GM12878 (cell line): ENCODE results near the gene AURKAIP1. TPM values are rescaled to one million over a fixed set of nuclear protein-coding genes. Genes with fewer than 3 reads are reported as not detected.

Experiments used
- ATAC-seq: fragments of 200-7000 bp; cut with Tn5 transposase; 3 replicates; pipeline ENCODE4 v1.9.1; 2020; ENCODE audit warnings: mild to moderate bottlenecking, moderate library complexity
- BruUV-seq: library from RNA; stranded (reverse); fragments of 400-500 nt; replicated peaks from 2 replicates; lab custom pipeline; 2021; lab: Mats Ljungman, UMichigan
- CTCF ChIA-PET: fragments of 300-600 bp; sonication (Branson Sonifier 250); formaldehyde crosslinking; extraction: SDS; loops from one replicate; lab custom pipeline; 2021; ENCODE audit warnings: inconsistent platforms; lab: Yijun Ruan, JAX
- POLR2A ChIA-PET: fragments of 350-600 bp; formaldehyde crosslinking; extraction: SDS; loops from one replicate; lab custom pipeline; 2021; ENCODE audit warnings: inconsistent platforms; lab: Charles Lee
- RAD21 ChIA-PET: fragments of 300-600 bp; sonication (Branson Sonifier 250); formaldehyde crosslinking; loops from one replicate; lab custom pipeline; 2023; ENCODE audit warnings: antibody characterized with exemption; ENCODE audit not compliant: unreplicated experiment; lab: Charles Lee
- SMC1A ChIA-PET: fragments of 300-600 bp; sonication (Branson Sonifier 250); formaldehyde crosslinking; loops from one replicate; lab custom pipeline; 2023; ENCODE audit not compliant: unreplicated experiment, uncharacterized antibody; lab: Charles Lee
- DNase-seq: peaks from one replicate; pipeline ENCODE4 v3.0.0-alpha.2; 2011; ENCODE audit warnings: low read depth, low spot score
- FAIRE-seq: peaks from 3 replicates; lab custom pipeline; 2011; peaks lifted over from hg19 to GRCh38; lab: Jason Lieb, UNC
- H2AFZ ChIP-seq: 2 replicates; pipeline ENCODE4 v1.6.0; 2011; ENCODE audit warnings: low read depth, low read length, control low read depth; ENCODE audit not compliant: control insufficient read depth
- H3K27ac ChIP-seq: 2 replicates; pipeline ENCODE4 v1.5.1; 2011; ENCODE audit warnings: control low read depth; ENCODE audit not compliant: control insufficient read depth, insufficient read depth
- H3K27me3 ChIP-seq, 2 experiments: replicated peaks in 1 of 2; 2 replicates each; pipeline versions ENCODE4 v1.6.0 to v1.6.1; 2011; ENCODE audit warnings: low read length in 1 of 2; ENCODE audit not compliant: control insufficient read depth in 2 of 2, insufficient read depth in 2 of 2
- H3K36me3 ChIP-seq, 2 experiments: 2 replicates each; pipeline ENCODE4 v1.5.1; 2011; ENCODE audit warnings: low read length in 1 of 2; ENCODE audit not compliant: control insufficient read depth in 2 of 2, insufficient read depth in 2 of 2
- H3K4me1 ChIP-seq: 2 replicates; pipeline ENCODE4 v1.6.1; 2011; ENCODE audit warnings: mild to moderate bottlenecking, low read length, moderate library complexity, mixed read lengths; ENCODE audit not compliant: control insufficient read depth, insufficient read depth
- H3K4me2 ChIP-seq: 2 replicates; pipeline ENCODE4 v1.6.0; 2011; ENCODE audit warnings: control low read depth; ENCODE audit not compliant: control insufficient read depth, insufficient read depth
- H3K4me3 ChIP-seq: fragments of 200-600 bp; sonication (generic); 2 replicates; pipeline ENCODE4 v1.5.1; 2016
- H3K79me2 ChIP-seq: 2 replicates; pipeline ENCODE4 v1.6.0; 2011; ENCODE audit warnings: low read length; ENCODE audit not compliant: control insufficient read depth, insufficient read depth
- H3K9ac ChIP-seq: 2 replicates; pipeline ENCODE4 v1.8.0; 2011; ENCODE audit warnings: low read length, control low read depth, mixed read lengths; ENCODE audit not compliant: control insufficient read depth, insufficient read depth
- H3K9me3 ChIP-seq: replicated peaks from 3 replicates; pipeline ENCODE4 v1.5.1; 2011; ENCODE audit warnings: mild to moderate bottlenecking, low read length; ENCODE audit not compliant: control insufficient read depth, insufficient read depth
- H4K20me1 ChIP-seq: 2 replicates; pipeline ENCODE4 v1.6.0; 2011; ENCODE audit not compliant: control insufficient read depth, insufficient read depth
- BCL11A ChIP-seq: IDR thresholded peaks from 2 replicates; pipeline ENCODE4 v1.6.1; 2011; ENCODE audit warnings: low read depth, low read length
- BMI1 ChIP-seq: fragments of 450-650 bp; IDR thresholded peaks from 2 replicates; pipeline ENCODE4 v1.6.1; 2016; ENCODE audit warnings: mild to moderate bottlenecking, moderate library complexity, borderline replicate concordance
- CHD1 ChIP-seq: IDR thresholded peaks from 2 replicates; pipeline ENCODE4 v1.6.1; 2012; ENCODE audit warnings: low read depth, low read length, improper control_type of control experiment
- EED ChIP-seq: sonication (generic); IDR thresholded peaks from 2 replicates; pipeline ENCODE4 v1.6.1; 2016; ENCODE audit warnings: antibody characterized with exemption, low read depth
- EGR1 ChIP-seq, 2 experiments: IDR thresholded peaks; 1 replicate in 1 of 2; 2 replicates in 1 of 2; pipeline ENCODE4 v1.6.1; 2011 to 2012; ENCODE audit warnings: low read depth in 2 of 2, low read length in 2 of 2, borderline replicate concordance in 1 of 2, mild to moderate bottlenecking in 1 of 2, moderate library complexity in 1 of 2
- ETV6 ChIP-seq, 2 experiments: fragments of 450-650 bp in 1 of 2; IDR thresholded peaks in 1 of 2; conservative IDR thresholded peaks in 1 of 2; 2 replicates each; pipeline ENCODE4 v1.6.1; 2014; ENCODE audit warnings: antibody characterized with exemption in 1 of 2, borderline replicate concordance in 1 of 2, low read depth in 1 of 2, mild to moderate bottlenecking in 1 of 2, moderate library complexity in 1 of 2
- HDAC6 ChIP-seq: fragments of 200-600 bp; sonication (generic); IDR thresholded peaks from one replicate; pipeline ENCODE4 v1.8.0; 2017; ENCODE audit warnings: antibody characterized with exemption; ENCODE audit not compliant: unreplicated experiment
- MEF2A ChIP-seq: IDR thresholded peaks from 2 replicates; pipeline ENCODE4 v1.6.1; 2011; ENCODE audit warnings: low read depth, mild to moderate bottlenecking, low read length, moderate library complexity; ENCODE audit not compliant: insufficient read depth
- NFXL1 ChIP-seq: fragments of 450-650 bp; IDR thresholded peaks from 2 replicates; pipeline ENCODE4 v1.6.1; 2017; ENCODE audit warnings: antibody characterized with exemption, mild to moderate bottlenecking, borderline replicate concordance
- RCOR1 ChIP-seq: conservative IDR thresholded peaks from 2 replicates; pipeline ENCODE4 v1.6.1; 2012; ENCODE audit warnings: low read depth, low read length, improper control_type of control experiment
- RUNX3 ChIP-seq: IDR thresholded peaks from 2 replicates; pipeline ENCODE4 v1.6.1; 2012; ENCODE audit warnings: low read length, inconsistent platforms
- TBL1XR1 ChIP-seq: IDR thresholded peaks from 2 replicates; pipeline ENCODE4 v1.6.1; 2012; ENCODE audit warnings: low read depth, low read length, improper control_type of control experiment
- WRNIP1 ChIP-seq: IDR thresholded peaks from 2 replicates; pipeline ENCODE4 v1.6.1; 2011; ENCODE audit warnings: low read depth, low read length, improper control_type of control experiment, borderline replicate concordance
- ZNF687 ChIP-seq: fragments of 450-650 bp; IDR thresholded peaks from 2 replicates; pipeline ENCODE4 v1.6.1; 2017; ENCODE audit warnings: mild to moderate bottlenecking, moderate library complexity
- WGBS: methylation state at CpG from one replicate; pipeline ENCODE4 v1.1.6; 2016; ENCODE audit warnings: low lambda C conversion rate; ENCODE audit not compliant: insufficient replicate concordance, insufficient coverage; ENCODE audit errors: missing lambda C conversion rate; 5-methylcytosine and 5-hydroxymethylcytosine counted together
- in situ Hi-C: fragments of 300-500 bp; cut with MboI; formaldehyde crosslinking; loops from 9 replicates; pipeline ENCODE4 v1.14.3; 2018; ENCODE audit warnings: mixed read lengths
- intact Hi-C: fragments of 100-400 bp; cut with micrococcal nuclease; formaldehyde crosslinking; loops from one replicate; pipeline ENCODE4 v1.14.2; 2022; ENCODE audit not compliant: unreplicated experiment
- polyA plus RNA-seq, 11 experiments: library from polyadenylated mRNA; depleted of rRNA in 4 of 11; unstranded in 6 of 11; stranded (reverse) in 5 of 11; fragments of >200 nt; fragmentation: Nextera tagmentation in 4 of 11; fragmentation: Illumina TruSeq in 1 of 11; extraction: Ambion mirVana in 4 of 11; extraction: Trizol in 1 of 11; gene quantifications; 1 replicate in 1 of 11; 2 replicates in 10 of 11; pipeline versions ENCODE4 v1.2.1 to v1.2.3, GENCODE V29; 2011 to 2016; ENCODE audit warnings: inconsistent platforms in 2 of 11, missing spikeins in 2 of 11, low read depth in 1 of 11
- total RNA-seq, 4 experiments: library from RNA; depleted of rRNA in 3 of 4; stranded (reverse); fragments of >200 nt in 3 of 4; fragmentation: Illumina TruSeq in 1 of 4; extraction: Trizol in 1 of 4; gene quantifications; 2 replicates each; pipeline versions ENCODE4 v1.2.1 to v1.2.3, GENCODE V29; 2013 to 2021
- TF ChIP-seq, protein P1 (sequence below): IDR thresholded peaks from 2 replicates; pipeline ENCODE4 v1.6.1; 2012; ENCODE audit warnings: improper control_type of control experiment, low read depth, low read length; ENCODE audit not compliant: insufficient replicate concordance

AURKAIP1 gene
- total and polyA plus RNA-seq, 10 of the 15 experiments (the other 5 are each of a cell fraction or from before 2014, with no cell fraction given) = 6.5 to 366 (median 120) TPM

DNA sequence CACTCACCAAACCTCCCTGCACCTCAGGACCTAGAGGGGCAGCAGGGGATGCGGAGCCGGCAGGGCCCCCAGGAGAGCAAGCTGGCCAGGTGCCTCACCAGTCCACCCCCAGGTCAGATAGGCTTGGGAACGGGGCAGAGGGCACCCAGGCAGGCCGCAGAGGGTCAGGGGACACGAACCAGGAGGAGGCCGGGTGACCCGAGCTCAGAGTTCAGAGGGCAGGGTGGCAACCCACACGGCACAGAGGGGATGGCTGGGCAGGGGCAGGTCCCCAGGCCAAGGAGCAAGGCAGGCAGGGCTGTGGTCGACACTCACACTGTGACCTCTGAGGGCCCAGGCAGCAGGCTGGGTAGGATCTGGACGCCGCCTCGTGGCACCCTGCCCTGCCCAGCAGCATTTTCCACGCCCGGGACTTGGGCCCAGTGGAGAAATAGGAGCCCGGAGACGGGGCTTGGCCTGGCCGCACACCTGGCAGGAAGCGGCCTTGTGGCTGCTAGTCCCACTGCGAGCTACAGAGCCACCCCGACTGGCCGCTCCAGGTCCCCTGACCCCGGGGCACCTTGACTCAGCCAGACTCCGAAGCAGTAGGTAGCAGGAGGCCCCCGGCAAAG lies 31.1 kb downstream of the AURKAIP1 start:
- H3K27ac ChIP-seq = no peak overlapping the region
- BruUV-seq = no TSS peak
- H2AFZ ChIP-seq = no peak overlapping the region
- FAIRE-seq (no peak), ATAC-seq (no peak)
- CTCF ChIA-PET = no interaction called here
- POLR2A ChIA-PET = interaction anchor here (0.5 to 0.6 kb wide), 2 partner anchors 50 to 536 kb away, joined by 4 read pairs; no protein-coding TSS in a partner anchor
- H3K4me1 ChIP-seq = peaks cover 6% of the 10 kb centered on the region; the same call in 1 of the 2 replicates
- no peaks in the 10 kb centered on the region for H4K20me1 ChIP-seq
- H3K4me3 ChIP-seq = no peak overlapping the region
- H3K36me3 ChIP-seq = peaks cover 0 to 3% of the 10 kb centered on the region in 2 experiments
- H3K4me2 ChIP-seq = no peak overlapping the region
- TF ChIP-seq CHD1 = no peak
- TF ChIP-seq HDAC6 = no peak
- no peak for TF ChIP-seq EED
- no peak for TF ChIP-seq BMI1
- TF ChIP-seq BCL11A = no peak
- TF ChIP-seq WRNIP1 = no peak
- TF ChIP-seq RUNX3 = no peak
- no peak for TF ChIP-seq ZNF687
- no peak for TF ChIP-seq ETV6 (conservative IDR thresholded peaks at IDR 0.05 in 1 of 2, IDR thresholded peaks at IDR 0.05 in 1 of 2; ENCODE audit: borderline replicate concordance in 1 of 2, low read depth in 1 of 2)
- no peak for TF ChIP-seq TBL1XR1
- no peak for TF ChIP-seq NFXL1
- TF ChIP-seq, protein P1, sequence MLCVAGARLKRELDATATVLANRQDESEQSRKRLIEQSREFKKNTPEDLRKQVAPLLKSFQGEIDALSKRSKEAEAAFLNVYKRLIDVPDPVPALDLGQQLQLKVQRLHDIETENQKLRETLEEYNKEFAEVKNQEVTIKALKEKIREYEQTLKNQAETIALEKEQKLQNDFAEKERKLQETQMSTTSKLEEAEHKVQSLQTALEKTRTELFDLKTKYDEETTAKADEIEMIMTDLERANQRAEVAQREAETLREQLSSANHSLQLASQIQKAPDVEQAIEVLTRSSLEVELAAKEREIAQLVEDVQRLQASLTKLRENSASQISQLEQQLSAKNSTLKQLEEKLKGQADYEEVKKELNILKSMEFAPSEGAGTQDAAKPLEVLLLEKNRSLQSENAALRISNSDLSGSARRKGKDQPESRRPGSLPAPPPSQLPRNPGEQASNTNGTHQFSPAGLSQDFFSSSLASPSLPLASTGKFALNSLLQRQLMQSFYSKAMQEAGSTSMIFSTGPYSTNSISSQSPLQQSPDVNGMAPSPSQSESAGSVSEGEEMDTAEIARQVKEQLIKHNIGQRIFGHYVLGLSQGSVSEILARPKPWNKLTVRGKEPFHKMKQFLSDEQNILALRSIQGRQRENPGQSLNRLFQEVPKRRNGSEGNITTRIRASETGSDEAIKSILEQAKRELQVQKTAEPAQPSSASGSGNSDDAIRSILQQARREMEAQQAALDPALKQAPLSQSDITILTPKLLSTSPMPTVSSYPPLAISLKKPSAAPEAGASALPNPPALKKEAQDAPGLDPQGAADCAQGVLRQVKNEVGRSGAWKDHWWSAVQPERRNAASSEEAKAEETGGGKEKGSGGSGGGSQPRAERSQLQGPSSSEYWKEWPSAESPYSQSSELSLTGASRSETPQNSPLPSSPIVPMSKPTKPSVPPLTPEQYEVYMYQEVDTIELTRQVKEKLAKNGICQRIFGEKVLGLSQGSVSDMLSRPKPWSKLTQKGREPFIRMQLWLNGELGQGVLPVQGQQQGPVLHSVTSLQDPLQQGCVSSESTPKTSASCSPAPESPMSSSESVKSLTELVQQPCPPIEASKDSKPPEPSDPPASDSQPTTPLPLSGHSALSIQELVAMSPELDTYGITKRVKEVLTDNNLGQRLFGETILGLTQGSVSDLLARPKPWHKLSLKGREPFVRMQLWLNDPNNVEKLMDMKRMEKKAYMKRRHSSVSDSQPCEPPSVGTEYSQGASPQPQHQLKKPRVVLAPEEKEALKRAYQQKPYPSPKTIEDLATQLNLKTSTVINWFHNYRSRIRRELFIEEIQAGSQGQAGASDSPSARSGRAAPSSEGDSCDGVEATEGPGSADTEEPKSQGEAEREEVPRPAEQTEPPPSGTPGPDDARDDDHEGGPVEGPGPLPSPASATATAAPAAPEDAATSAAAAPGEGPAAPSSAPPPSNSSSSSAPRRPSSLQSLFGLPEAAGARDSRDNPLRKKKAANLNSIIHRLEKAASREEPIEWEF = no peak
- no peak for TF ChIP-seq RCOR1
- TF ChIP-seq MEF2A = no peak
- no peak for TF ChIP-seq EGR1 (IDR thresholded peaks at IDR 0.05; ENCODE audit: borderline replicate concordance in 1 of 2, low read depth in 2 of 2, low read length in 2 of 2)
- TF ChIP-seq, all 136 proteins: peak for 0
- no peak overlapping the region for H3K9ac ChIP-seq
- RAD21 ChIA-PET = no interaction called here
- 98% methylated on average over 23 of the region's 24 CpGs for whole genome bisulfite sequencing
- no peaks in the 10 kb centered on the region for H3K9me3 ChIP-seq
- intact Hi-C loops (no loop called here), in situ Hi-C loops (no loop called here)
- DNase-seq = no peak
- peaks cover 2% of the 10 kb centered on the region for H3K79me2 ChIP-seq
- SMC1A ChIA-PET = no interaction called here
- H3K27me3 ChIP-seq = no peaks in the 10 kb centered on the region
